CD4-positive, alpha-beta T cell treated with Interleukin-4 for 1 hour (primary cell): ENCODE data around the gene PIGH.
"Not testable (repeated sequence)": the region's sequence is repeated elsewhere in the genome, so short reads cannot be mapped to it uniquely, and the experiment has no call there.

ENCODE experiments used
- DNase-seq, 2 donors: peaks; one replicate each; pipeline ENCODE4 v3.0.0-alpha.2; 2020 to 2022

The PIGH gene

GRCh38 chr14:67607646-67608045 is 7.6 kb upstream of the PIGH start:
- DNase-seq, result no peak

- peak in 1 of 2 donors; percentile 55 for DNase-seq
These were observed 3.0 kb upstream of the PIGH start for GRCh38 chr14:67602995-67603545.

GRCh38 chr14:67602076-67602475 is 2.0 kb upstream of the PIGH start:
- DNase-seq, result no peak

DNA sequence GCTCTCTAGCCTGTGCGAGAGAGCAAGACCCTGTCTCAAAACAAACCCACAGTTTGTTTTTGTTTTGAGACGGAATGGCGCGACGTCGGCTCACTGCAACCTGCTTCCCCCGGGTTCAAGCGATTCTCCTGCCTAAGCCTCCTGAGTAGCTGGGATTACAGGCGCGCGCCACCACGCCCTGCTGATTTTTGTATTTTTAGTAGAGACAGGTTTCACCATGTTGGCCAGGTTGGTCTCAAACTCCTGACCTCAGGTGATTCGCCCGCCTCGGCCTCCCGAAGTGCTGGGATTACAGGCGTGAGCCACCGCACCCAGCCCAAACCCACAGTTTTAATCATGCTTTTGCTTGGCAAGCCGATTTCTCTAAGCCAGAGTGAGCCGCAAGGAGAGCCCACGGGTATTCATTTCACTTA is 500 bp upstream of the PIGH start:
- not testable (repeated sequence) for DNase-seq

DNA sequence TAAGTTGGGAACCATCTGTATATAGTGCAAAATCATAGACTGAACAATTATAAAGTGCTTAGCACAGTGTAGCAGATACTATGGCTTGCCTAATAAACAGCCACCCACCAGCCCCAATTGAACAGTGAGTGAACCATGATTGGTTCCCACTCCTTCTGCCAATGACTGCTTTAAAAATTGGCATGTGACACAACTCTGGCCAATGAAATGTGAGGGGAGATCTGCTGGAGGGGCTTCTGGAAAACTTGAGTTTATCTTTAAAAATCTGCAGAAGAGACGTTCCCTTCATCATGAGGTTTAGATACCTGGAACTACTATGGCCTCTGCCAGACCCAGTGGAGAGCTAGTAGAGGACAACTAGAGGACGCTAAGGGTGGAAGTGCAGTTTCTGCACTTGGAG is 4.7 kb downstream of the PIGH start:
- no peak for DNase-seq

- not testable (repeated sequence) for DNase-seq
These were observed 6.4 kb downstream of the PIGH start for GRCh38 chr14:67593650-67594049.

DNA sequence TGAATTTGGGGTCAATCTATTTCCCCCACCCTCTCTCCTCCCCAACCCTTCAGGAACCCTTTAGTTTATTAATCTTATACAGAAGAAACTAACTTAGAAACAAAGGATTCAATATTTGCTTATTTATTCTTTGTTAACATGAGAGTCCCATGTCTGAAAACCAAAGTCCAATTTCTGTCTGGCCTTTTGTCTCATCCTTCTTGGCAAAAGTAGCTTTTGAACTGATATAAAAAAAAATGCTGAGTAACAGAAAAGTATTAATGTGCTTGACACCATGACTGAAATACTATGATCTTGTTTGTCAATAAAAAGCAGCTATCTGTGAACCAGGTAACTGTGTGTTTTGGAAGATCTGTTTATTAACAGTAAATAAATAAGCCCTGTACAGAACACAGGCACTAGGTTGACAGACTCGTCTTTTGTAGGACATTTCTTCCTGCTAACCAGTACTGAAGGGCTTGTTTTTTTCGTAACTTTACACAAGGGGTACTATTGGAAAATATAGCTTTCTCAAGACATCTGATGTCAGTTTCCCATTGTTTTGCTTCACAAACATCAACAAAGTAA is 10.8 kb downstream of the PIGH start:
- DNase-seq, result no peak

- no peak for DNase-seq
These were observed 13.7 kb downstream of the PIGH start for GRCh38 chr14:67586369-67586768.

- no peak for DNase-seq
These were observed 15.1 kb downstream of the PIGH start for GRCh38 chr14:67584978-67585377.

DNA sequence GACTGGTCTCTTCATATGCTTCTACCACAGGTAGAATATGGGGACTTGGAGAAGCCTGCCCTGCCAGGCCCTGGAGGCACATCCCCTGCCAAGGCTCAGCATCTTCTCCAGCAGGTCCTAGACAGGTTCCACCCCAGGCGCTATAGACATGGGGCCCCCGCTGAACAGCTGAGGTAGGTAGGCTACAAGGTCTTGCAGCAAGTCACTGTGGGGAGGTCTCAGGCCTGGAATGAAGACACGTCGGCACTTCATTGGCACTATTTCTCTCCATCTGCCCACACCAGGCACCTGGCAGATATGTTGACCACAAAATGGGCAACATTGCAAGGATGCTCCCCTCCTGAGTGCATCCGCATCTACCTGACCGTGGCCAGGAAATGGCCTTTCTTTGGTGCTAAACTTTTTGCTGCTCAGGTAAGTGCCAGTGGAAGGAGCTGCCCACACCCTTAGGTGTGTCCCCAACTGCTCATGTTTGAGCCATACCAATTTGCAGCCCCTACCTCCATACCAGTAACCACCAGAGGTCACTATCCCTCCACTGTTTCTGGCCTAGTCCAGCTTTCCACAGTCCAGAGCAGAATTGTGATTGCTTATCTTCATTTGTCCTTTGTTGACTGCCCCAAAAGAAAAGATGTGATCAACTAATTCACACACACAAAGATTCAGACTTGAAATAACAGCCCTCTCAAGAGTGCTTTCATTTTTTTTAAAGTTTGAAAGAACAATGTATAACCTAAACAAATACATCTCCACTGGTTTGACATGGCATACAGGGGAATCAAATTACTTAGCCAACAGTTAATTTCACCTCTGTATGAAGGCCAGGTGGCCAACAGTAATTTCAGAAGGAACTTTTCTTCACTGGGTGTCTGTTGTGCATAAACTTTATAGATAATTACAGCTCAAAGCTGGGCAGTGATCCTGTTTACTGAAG is 16.1 kb downstream of the PIGH start:
- peak; percentile 42 to 46 for DNase-seq

GRCh38 chr14:67582061-67582460 is 18.0 kb downstream of the PIGH start:
- DNase-seq, result no peak

DNA sequence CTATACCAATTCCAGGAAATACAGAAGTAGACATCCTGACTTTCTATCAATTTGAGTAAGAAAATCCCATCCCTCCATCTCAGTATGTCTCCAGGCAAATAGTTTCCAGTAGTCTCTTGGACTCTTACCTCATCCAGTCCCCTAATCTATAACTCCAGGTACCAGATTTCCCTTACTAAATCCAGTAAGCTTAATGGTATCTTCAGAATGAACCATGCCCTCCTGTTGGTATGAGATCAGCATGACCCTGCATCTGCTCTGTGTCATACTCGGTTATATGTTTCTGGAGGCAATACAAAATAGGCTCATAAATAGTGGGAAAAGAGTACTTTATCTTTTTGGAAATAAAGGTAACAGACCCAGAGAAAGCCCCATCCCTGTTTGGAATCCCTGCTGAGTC is 18.4 kb downstream of the PIGH start:
- DNase-seq, result no peak

DNA sequence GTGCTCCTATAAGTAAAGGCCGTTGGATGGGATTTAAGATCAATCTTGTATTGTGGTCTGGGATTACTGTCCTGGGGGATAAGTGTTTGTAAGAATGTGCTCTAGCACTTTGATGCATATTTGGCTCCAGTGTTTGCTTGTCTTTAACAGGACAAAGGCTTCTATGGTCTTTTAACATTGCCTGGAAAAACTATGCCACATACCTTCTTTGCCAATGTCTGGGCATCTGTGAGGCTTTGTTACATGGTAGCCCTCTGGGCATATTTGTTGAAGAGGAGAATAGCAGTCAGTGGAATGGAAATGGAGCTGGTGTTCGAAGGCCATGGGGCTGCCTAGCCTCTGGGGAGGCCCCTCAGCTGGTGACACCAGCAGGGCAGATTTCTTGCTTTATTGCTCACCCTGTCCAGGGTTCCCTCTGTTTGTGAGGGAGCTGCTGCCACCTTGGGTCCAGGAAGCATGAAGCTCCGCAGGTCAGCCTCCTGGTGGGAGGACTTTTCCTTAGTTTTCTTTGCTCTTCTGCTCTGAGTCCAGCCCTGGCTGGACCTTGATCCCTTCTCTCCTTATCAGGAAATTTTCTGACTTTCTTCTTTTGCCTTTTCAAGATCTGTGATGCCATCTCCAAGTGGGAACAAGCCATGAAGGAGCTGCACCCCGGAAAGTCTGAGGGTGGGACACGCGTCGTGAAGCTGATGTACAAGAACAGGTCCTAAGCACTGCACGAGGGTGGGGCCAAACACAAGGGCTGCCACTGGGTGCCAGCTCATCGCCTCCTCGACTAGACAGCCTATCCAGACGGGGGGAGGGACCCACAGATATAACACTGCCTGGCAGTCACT is 19.5 kb downstream of the PIGH start:
- DNase-seq, result no peak

DNA sequence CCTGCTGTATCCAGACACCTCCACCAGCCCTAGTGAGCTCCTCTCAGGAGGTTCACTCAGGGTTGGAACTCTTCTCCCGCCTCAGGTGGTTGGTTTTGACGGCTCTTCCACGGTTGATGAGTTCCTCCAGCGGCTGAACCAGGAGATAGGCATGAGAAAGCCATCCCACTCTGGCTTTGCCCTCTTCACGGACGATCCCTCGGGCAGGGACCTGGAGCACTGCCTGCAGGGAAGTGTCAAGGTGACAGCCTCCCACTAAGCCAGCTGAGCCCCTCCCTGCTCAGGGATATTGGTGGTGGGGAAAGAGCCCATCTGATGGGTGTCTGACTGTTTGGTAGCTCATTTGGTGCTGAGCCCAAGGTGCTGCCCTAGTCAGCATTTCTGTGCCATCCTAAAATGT is 20.4 kb downstream of the PIGH start:
- no peak for DNase-seq

DNA sequence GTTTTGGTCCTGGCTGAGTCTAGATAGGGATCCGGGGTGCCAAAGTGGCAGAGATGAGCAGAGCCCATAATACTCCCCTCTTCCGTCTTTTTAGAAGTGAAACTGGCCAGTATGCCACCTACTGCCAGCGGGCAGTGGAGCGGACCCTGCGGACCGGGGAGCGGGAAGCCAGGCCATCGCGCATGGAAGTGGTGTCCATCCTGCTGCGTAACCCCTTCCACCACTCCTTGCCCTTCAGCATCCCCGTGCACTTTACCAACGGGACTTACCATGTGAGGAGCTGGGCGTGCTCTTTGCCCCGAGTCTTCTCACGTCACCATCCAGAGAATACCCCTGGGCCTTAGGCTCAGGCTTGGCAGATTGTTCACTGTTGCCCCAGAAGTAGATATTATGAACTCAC is 21.0 kb downstream of the PIGH start:
- DNase-seq, result no peak

GRCh38 chr14:67577909-67578749 is 21.9 kb downstream of the PIGH start:
- no peak for DNase-seq

DNA sequence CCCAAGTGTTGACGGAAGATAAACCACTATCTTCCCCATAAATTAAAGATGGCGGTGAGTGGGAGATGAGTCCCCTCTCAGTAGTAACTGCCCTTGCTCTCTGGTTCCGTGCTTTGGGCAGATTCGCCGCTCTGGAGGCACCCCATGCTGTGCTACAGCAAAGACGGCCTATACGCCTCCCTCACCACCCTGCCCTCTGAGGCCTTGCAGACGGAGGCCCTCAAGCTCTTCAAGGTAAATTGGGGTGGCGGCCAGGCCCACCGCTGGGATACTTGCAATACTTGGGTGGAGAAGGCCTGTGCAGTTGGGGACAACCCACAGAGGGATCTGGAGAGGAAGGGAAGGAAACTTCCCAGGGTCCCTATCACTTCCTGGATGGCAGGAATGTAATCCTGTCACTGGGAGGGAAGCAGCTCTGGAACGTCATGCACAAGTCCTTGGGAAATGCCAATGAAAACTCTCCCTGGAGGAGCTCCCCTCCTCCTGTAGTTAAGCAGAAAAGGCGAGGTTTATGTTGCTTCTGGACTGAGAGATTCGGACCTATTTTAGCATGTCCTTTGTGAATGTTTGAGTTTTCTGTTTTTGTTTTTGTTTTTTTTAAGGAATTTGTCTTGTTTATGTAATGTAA is 22.8 kb downstream of the PIGH start:
- DNase-seq, result no peak

GRCh38 chr14:67576216-67576955 is 23.7 kb downstream of the PIGH start:
- DNase-seq, result no peak

GRCh38 chr14:67575684-67576083 is 24.4 kb downstream of the PIGH start:
- DNase-seq, result no peak

- no peak for DNase-seq
These were observed 25.3 kb downstream of the PIGH start for GRCh38 chr14:67574806-67575205.

- DNase-seq, result no peak
These were observed 25.9 kb downstream of the PIGH start for GRCh38 chr14:67574156-67574555.
